ENCODE results near the gene ATP6V1E1.

ATP6V1E1 gene

DNA sequence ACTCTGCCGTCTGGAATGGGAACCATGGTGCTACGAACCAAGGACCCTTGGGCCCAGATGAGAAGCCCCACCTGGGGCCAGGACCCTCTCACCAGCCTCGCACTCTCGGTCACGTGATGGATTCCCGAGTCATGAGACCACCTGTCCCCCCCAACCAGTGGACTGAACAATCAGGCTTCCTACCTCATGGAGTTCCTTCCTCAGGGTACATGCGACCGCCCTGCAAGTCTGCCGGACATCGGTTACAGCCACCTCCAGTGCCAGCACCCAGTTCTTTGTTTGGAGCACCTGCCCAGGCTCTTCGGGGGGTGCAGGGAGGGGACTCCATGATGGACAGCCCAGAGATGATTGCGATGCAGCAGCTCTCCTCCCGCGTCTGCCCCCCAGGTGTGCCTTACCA, 86.1 kb downstream of the ATP6V1E1 start:
- DNase-seq (ENCODE audit: low spot score): no peak
